AG04450 (cell line): Measurements from ENCODE around the gene MMAB. TPM values are rescaled to one million over a fixed set of nuclear protein-coding genes. Genes with fewer than 3 reads are reported as not detected.

Source experiments
- CTCF ChIA-PET: fragments of 300-600, 350-600 bp; formaldehyde crosslinking; extraction: SDS; loops from one replicate; lab custom pipeline; 2022; ENCODE audit warnings: antibody characterized with exemption, inconsistent platforms; lab: Charles Lee
- POLR2A ChIA-PET: fragments of 350-600 bp; formaldehyde crosslinking; extraction: SDS; loops from one replicate; lab custom pipeline; 2021; ENCODE audit warnings: antibody characterized with exemption, inconsistent platforms; lab: Yijun Ruan, JAX
- DNase-seq: peaks from one replicate; pipeline ENCODE4 v3.0.0-alpha.2; 2011; ENCODE audit warnings: low read depth, low spot score
- H3K27ac ChIP-seq: one replicate; pipeline ENCODE4 v1.5.1; 2012; ENCODE audit warnings: low read depth, low read length, control low read depth
- H3K27me3 ChIP-seq: one replicate; pipeline ENCODE4 v1.6.0; 2012; ENCODE audit warnings: low read length; ENCODE audit not compliant: control insufficient read depth, insufficient read depth
- H3K4me3 ChIP-seq: 2 replicates; pipeline ENCODE4 v1.5.1; 2011; ENCODE audit warnings: mild to moderate bottlenecking, low read depth, low read length, control low read depth
- H3K9me3 ChIP-seq: 2 replicates; pipeline ENCODE4 v1.5.1; 2012; ENCODE audit warnings: low read length; ENCODE audit not compliant: control insufficient read depth, insufficient read depth
- CTCF ChIP-seq: IDR thresholded peaks from 2 replicates; pipeline ENCODE4 v1.5.1; 2011; ENCODE audit warnings: low read depth, low read length, control low read depth, inconsistent platforms
- polyA plus RNA-seq: library from polyadenylated mRNA; depleted of rRNA; stranded (reverse); fragments of >200 nt; gene quantifications from 2 replicates; pipeline ENCODE4 v1.2.3, GENCODE V29; 2011

The MMAB gene
- polyA plus RNA-seq, 1 experiment: 13.0 TPM

GRCh38 chr12:109583733-109584132 is 10.4 kb upstream of the MMAB start:
- no peaks in the 10 kb centered on the region for H3K9me3 ChIP-seq
- POLR2A ChIA-PET: no interaction called here
- CTCF ChIA-PET: interaction anchor here (1.4 kb wide), 1 partner anchor 14 kb away, joined by 7 read pairs; no protein-coding TSS in a partner anchor
- DNase-seq: no peak
- no peak overlapping the region for H3K27ac ChIP-seq
- no peak for TF ChIP-seq CTCF
- no peaks in the 10 kb centered on the region for H3K27me3 ChIP-seq
- H3K4me3 ChIP-seq: no peak overlapping the region

GRCh38 chr12:109582636-109583035 is 9.3 kb upstream of the MMAB start:
- Histone ChIP-seq H3K9me3 (no peaks in the 10 kb centered on the region), H3K27ac (no peak overlapping the region), H3K27me3 (no peaks in the 10 kb centered on the region), H3K4me3 (no peak overlapping the region)
- ChIA-PET POLR2A (no interaction called here), CTCF (interaction anchor here (0.7 to 1.7 kb wide), 3 partner anchors 15 to 192 kb away, joined by 3 to 7 read pairs (median 3); no protein-coding TSS in a partner anchor)
- TF ChIP-seq CTCF: no peak
- no peak for DNase-seq

GRCh38 chr12:109581856-109582255 is 8.6 kb upstream of the MMAB start:
- ChIA-PET POLR2A (no interaction called here), CTCF (interaction anchor here (1.7 kb wide), 1 partner anchor 16 kb away, joined by 7 read pairs; no protein-coding TSS in a partner anchor)
- no peak overlapping the region for H3K4me3 ChIP-seq
- H3K9me3 ChIP-seq: no peaks in the 10 kb centered on the region
- H3K27ac ChIP-seq: no peak overlapping the region
- DNase-seq: no peak
- no peak for TF ChIP-seq CTCF
- no peaks in the 10 kb centered on the region for H3K27me3 ChIP-seq

GRCh38 chr12:109581334-109581691 is 8.0 kb upstream of the MMAB start:
- Histone ChIP-seq H3K4me3 (no peak overlapping the region), H3K27ac (no peak overlapping the region), H3K9me3 (no peaks in the 10 kb centered on the region), H3K27me3 (no peaks in the 10 kb centered on the region)
- DNase-seq: no peak
- ChIA-PET CTCF (interaction anchor here (1.7 kb wide), 1 partner anchor 16 kb away, joined by 7 read pairs; no protein-coding TSS in a partner anchor), POLR2A (no interaction called here)
- TF ChIP-seq CTCF: no peak

GRCh38 chr12:109580684-109581333 is 7.5 kb upstream of the MMAB start:
- H3K27me3 ChIP-seq: no peaks in the 10 kb centered on the region
- no peak overlapping the region for H3K4me3 ChIP-seq
- DNase-seq: no peak
- ChIA-PET CTCF (no interaction called here), POLR2A (no interaction called here)
- TF ChIP-seq CTCF: no peak
- no peak overlapping the region for H3K27ac ChIP-seq
- no peaks in the 10 kb centered on the region for H3K9me3 ChIP-seq
